ENCODE results near the gene ARHGAP44.
"Not testable (repeated sequence)": the region's sequence is repeated elsewhere in the genome, so short reads cannot be mapped to it uniquely, and the experiment has no call there.

Gene ARHGAP44

DNA sequence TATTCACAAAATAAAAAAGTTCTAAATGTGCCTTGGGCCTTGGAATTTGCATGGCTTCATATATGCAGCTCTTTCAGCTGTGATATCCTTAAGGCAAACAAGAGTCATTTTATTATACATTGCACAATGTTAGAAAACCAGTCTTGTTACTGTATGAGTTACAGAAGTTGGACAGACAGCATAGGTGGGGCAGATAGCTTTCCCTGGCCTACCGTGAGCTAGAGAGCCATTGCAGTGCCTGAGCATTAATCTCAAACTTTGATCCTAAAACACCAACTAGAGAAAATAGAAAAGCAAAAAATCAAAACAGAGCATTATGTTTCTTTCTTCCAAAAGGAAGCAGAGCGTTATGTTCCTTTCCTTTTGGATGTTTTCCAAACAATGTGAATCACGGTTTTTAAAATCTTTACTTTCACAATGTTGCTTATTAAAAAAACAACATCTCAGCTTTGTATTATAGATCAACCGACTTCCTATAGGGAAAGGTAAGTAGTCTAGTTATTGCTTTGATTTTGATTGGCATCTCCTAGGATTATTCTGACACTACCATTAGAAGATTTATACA is 32.2 kb downstream of the ARHGAP44 start:
- no peak for DNase-seq

DNA sequence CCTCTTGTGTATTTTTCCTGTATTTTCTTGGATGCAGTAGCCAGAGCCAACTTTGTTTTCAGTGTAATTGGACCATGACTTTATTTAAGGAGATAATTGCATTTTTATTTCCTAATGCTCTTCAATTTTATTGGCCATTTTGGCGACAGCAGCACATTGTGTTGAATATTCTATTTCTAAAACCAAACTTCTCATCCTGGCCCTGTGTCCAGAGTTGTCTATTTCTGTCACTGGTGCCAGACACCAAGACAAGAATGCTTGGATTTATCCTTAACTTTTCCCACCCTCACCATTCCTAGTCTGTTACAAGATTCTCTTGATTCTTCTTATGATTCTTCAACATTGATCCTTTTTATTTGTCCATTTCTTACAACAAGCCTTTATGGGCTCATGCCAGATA is 37.1 kb downstream of the ARHGAP44 start:
- DNase-seq: no peak

DNA sequence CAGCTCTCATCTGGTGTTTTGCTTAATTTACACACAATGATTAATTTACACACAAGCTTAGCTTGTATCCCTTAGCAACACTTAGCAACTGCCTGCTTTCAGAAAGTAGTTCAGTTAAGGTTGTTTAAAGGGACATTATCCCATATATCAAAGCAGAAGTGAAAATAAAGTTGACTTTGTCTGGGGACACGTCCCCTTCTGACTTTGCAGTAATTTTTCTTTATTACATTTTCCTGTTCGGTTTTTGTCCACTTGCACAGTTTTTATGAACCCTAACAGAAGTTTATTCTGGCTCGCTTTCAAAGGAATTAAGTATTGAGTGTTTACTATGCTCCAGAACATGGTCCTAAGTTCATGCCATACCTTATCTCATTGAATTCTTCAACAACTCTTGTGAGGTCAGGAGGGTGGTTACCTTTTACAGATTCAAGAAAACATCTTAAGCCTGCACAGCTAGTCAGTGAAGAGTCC is 41.5 kb downstream of the ARHGAP44 start:
- DNase-seq: no peak

DNA sequence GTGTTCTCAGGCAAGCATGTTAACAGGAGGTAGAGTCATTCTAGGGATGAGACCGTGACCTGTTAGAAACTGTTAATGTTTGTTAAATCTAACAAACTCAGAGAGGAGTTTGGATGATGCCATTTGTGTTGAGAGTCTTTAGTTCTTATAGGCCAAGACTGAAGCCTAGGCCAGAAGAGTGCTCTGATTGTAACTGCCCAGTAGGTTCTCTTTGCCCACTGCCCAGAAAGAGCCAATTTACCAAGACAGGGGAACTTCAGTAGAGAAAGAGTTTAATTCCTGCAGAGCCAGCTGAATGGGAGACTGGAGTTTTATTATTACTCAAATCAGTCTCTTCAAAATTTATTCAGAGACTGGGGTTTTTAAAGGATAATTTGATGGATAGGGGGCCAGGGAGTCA is 42.5 kb downstream of the ARHGAP44 start:
- no peak for DNase-seq

DNA sequence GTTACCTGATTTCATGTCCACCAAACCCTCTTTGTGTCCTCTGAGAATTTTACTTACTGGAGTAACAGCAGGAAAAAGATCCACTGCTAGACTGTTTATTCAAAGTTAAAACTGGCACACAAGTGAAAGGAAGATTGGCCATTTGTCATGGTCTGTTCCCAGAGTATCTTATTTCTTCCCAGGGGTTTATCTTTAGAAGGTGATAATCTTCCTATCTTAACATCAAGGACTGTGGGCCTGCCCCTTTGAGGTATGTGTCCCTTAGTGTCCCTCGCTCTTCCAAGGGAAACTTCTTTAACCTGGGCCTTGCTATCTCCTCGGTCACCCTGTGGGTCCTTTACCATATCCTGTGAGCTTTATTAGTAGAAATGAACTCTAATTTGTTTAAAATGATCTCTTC is 49.7 kb downstream of the ARHGAP44 start:
- DNase-seq: no peak

DNA sequence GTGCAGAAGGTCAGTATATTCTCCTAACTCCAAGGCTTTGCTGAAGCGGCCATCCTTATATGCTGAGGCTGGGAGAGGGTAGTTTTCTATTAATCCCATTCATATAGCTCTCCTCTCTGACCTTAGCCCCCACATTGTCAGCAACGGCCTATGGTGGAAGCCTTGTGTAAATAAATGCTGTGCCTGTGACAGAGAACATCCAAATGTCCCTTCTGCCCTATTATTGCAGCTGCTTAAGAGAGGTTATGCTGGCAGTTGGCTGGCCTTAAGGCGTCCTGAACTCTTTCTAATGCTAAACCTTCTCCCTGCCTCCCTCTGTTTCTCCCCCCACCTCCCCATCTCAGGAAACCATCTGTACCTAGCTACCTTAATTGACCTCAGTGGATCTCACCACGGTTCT is 53.6 kb downstream of the ARHGAP44 start:
- no peak for DNase-seq

DNA sequence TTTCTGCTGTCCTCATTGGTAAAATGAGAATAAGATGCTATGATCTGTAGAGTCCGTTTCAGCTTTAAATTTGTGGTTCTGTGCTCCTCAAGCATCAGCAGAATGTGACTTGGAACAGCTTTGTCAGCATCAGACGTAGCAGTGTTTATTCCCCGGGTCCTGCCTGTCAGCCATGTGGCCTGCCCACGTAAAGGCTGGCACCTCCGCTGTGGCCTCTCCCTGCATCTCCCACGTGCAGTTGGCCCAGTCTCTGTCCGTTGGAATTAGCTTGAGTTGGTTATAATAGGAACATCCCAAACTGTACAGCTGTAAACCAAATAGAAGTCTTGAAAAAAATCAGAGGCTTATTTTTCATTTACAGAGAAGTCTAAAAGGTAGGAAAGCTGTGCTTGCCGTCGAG is 61.7 kb downstream of the ARHGAP44 start:
- no peak for DNase-seq

DNA sequence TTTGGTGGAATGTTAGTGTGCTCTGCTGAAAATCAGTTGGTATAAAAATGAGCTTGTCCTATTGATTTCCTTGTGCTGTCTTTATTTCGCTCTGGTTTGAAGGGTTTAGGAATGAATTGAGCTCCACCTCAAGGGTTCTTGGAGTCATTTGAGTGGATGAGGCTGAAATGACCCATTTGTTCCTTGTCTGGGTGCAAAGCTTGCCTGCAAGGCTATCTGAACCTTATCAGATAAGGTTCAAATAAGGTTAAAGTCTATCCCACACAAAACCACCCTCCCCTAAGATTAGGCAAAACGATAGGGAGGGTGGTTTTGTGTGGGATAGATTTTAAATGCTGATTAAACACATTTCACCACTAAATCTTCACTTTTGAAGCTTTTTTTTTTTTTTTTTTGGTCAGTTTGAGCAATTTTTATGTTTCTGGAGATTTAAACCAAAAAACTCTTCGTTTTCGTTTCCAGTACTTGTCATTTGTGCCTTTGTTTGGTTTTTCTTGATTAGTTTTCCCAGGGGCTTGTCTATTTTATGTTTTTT is 62.7 kb downstream of the ARHGAP44 start:
- no peak for DNase-seq

DNA sequence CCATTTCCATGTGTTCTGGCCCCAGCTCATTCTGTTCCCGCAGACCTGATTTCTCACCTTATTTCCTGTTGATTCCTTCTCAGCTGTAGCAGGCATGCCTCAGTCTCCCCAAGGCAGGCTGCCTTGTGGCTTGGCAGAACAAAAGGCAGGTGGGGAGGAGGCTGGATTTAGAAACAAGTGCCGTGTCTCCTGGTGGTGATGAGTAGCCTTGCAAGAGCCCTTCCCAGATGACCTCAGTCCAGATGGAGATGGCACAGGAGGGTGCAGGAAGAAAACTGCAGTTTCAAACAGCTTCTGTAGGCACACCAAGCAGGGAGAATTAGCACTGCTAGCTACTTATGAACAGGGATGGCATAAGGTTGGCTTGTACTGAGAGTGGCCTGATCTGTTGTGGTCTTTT is 64.6 kb downstream of the ARHGAP44 start:
- DNase-seq: no peak

DNA sequence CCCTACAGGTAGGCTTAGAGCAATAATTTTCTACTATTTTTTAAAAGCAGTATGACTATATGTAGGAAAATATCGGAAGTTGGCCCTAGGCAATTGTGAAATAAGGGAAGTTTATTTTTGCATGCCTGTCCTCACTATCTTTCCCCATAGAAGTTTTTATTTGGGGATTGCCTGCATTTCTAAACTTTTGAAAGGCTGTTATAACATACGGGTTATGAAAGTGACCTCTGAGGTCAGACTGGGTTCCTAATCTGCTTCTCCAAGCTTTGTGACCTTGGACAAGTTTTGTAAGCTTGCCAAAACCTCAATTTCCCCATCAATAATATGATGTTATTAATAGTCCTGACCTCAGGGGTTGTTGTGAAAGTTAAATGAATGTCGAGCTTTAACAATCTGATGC is 67.1 kb downstream of the ARHGAP44 start:
- no peak for DNase-seq

DNA sequence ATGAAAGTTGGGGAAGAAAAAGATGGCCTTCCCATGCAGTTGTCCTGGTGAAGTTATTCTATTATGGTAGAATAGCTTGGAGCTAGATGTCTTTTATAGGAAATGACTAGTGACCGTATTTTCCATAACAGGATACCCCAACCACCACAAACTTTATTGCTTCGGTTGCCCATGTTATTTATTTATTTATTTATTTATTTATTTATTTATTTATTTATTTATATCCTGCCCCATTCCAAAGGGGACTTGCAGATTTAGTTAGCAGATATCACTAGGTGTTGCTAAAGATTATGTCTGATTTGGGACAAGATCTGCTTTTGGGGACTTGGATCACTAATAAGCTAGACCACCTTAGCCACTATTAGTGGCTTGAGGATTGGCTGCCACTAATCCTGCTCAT is 68.3 kb downstream of the ARHGAP44 start:
- DNase-seq: no peak

DNA sequence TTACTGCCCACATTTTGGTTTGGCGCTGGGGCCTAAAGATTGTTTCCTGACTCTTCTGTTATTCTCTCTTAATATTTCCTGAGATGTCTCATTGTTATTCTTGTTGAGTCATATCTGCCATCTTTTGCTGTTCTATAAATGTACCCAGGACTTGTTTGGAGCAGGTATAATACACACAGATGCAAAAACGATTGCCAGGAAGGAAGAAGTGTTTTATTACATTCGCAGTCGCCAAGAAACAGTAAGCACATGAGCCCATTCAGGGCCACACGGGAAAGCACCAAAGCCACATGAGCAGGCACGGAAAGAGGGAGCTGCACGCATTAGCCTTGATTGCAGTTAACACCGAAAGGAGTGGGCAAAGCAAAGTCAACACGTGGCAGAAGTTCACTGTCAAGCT is 70.2 kb downstream of the ARHGAP44 start:
- no peak for DNase-seq

DNA sequence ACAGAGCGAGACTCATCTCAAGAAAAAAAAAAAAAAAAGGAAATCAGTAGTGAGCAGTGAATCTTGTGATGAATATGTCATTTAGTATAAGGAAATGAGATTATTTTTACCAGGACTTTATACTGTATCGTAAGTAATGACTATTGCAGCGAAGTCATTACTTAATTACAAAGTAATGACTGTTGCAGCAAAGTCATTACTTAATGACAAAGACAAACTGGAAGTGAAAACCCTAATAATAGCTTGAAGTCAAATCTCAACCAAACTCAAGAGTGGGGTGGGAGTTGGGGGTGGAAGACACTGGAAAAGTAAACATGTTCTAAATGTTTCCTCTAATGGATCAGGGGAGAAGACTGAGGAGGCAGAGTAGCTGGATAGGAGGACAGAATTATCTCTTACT is 76.5 kb downstream of the ARHGAP44 start:
- DNase-seq: no peak

DNA sequence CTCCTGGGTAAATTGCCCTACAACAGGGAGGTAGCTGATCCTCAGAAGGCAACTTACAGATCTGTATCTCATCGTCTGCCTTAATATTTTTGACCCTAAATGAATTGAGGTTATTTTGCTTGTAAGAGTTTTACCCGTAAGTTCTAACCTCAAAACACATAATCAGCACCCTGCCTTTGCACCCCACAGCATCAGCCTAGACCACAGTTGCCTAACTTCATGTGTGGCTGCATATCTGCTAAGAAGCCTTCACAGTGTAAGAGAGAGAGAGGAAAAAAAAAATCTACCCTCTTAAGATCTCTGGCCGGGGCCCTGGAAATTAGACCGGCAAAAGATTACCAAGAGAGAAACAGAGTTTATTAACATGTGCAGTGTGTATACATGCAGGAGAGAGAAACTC is 76.9 kb downstream of the ARHGAP44 start:
- no peak for DNase-seq

DNA sequence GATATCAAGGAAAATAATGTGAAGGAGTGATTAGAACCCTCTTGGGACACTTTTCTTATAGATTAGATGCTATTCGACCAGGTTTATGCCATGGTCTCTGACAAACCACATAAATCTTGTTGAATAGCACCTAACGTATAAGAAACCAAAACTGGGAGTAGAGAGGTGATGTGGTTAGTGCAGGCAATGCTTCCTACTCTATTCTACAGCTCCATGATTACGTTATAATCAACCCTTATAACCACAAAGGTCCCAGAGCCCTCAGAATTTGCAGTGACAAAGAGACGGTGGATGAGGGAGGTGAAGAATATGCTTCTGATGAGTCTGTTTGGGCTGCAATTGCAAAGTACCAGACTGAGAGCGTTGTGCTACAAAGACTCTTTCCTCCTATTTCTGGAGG is 78.4 kb downstream of the ARHGAP44 start:
- no peak for DNase-seq

DNA sequence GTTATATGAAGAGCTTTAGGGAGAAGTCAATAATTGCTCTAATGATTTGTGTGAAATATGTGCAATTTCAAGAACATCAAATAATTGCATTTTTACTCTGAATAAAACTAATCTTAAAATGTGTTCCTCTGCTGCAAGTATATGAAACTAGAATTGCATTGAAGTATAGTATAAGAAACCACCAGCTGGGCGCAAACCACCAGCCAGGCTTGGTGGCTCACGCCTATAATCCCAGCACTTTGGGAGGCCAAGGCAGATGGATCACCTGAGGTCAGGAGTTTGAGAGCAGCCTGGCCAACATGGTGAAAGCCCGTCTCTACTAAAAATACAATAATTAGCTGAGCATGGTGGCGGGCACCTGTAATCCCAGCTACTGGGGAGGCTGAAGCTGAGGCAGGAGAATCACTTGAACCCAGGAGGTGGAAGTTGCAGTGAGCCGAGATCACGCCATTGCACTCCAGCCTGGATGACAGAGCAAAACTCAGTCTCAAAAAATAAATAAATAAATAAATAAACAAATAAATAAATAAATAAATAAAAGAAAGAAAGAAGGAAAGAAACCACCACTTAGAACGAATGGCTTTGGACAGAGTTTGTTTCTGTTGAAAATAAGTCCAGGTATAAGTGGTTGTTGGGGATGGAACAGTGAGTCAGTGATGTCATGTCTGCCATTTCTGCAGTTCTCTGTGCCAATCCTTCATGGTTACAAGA is 84.3 kb downstream of the ARHGAP44 start:
- DNase-seq: not testable (repeated sequence)

DNA sequence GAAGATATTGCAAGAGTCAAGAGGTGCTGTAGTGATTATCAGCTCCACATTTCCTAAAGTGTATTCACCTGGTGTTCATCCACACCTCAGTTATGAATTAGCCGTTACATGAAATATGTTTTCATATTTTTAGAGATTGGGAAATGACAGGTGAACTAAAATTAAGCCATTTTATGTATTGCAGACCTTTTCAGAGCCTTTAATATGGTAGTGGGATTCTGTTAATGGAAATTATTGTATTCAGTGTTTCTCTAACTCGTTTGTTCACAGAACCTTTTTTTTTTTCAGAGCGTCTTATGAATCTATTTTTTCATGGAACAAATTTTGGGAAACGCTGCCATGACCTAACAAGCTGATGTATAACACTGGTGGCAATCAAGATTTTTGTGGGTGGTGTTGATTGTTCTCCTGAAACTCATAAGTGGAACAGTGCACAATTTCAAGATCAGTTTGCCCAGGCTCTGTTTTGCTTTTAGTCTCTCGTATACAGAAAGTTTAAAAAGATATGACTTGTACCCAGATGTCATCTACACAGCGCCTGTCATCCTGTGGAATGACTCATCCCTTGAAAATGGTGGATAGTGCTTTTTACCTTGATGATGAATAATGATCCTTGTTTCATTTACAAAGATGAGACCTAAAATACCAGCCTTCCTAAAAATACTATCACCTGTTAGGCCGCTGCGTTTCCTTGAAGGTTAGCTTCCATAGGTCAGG is 88.8 kb downstream of the ARHGAP44 start:
- no peak for DNase-seq

DNA sequence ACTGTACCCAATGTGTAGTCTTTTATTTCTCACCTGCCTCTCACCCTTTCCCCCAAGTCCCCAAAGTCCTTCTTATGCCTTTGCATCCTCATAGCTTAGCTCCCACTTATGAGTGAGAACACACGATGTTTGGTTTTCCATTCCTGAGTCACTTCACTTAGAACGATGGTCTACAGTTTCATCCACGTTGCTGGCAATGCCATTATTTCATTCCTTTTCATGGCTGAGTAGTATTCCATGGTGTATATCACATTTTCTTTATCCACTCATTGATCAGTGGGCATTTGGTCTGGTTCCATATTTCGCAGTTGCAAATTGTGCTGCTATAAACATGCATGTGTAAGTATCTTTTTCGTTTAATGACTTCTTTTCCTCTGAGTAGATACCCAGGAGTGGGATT is 89.8 kb downstream of the ARHGAP44 start:
- not testable (repeated sequence) for DNase-seq

DNA sequence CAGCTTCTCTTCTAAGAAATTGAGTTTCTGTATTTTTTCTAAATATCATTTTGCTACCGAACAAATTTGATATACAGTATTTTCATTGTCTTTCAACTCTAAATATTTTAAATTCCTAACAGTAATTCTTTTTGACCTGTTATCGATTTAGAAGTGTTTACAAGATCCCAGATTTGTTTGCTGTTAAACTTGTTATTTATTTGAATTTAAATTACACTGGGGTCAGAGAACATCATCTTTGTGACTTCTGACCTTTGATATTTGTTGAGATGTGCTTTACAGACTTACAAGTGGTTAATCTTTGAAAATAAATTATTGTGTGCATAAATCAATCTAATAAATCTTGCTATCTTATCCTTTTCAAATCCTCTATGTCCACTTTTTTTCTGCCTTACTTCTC is 94.2 kb downstream of the ARHGAP44 start:
- DNase-seq: no peak

DNA sequence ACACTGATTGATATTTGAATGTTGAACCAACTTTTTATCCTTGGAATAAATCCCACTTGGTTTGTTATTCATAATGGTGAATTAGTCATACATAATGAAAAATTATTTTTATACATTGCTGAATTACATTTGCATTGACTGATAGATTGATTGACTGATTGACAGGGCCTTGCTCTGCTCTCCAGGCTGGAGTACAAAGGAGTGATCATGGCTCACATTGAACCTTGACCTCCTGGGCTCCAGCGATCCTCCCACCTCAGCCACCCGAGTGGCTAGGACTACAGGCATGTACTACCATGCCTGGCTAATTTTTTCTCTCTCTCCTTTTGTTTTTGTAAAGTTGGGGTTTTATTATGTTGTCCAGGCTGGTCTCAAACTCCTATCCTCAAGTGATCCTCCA is 97.8 kb downstream of the ARHGAP44 start:
- DNase-seq: no peak

DNA sequence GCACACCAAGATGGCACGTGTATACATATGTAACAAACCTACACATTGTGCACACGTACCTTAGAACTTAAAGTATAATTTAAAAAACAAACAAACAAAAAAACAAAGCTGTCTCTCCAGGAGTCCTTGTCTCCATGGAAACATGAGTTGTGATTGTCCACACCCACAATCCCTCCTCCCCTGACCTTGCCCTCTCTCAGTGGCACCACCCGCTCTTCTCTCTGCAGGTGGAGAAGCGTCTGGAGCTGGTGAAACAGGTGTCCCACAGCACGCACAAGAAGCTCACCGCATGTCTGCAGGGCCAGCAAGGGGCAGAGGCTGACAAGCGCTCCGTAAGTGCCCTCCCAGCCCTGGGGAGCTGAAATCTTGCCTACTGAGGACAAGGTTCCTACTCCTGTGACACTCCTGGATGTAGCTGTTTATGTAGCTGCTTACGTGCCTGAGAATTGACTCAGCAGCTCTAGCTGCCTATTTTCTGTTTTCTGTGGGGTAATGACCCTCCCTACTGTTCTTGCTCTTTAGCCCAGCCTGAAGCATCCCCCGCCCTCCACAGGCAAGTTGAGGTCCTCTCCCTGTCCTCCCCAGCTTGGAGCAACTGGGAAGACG is 107.0 kb downstream of the ARHGAP44 start:
- no peak for DNase-seq

DNA sequence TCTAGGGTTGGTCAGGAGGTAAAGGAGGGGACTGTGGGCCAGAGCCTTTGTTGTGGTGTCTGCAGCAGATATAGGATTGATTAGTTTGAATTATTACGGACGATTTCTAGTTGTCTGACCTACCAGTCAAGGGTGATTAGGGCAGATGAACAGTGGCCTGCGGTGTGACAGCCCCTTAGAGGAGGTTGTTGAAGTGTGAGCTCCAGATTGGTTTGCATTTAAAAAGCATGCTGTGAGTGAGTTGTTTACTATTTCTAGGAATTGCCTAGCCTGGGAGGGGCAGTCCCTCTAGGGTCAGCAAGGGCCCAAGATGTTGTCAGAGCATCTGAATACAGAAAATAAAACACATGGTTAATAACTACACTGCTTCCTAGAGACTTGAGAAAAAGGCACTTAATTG is 108.8 kb downstream of the ARHGAP44 start:
- DNase-seq: no peak

DNA sequence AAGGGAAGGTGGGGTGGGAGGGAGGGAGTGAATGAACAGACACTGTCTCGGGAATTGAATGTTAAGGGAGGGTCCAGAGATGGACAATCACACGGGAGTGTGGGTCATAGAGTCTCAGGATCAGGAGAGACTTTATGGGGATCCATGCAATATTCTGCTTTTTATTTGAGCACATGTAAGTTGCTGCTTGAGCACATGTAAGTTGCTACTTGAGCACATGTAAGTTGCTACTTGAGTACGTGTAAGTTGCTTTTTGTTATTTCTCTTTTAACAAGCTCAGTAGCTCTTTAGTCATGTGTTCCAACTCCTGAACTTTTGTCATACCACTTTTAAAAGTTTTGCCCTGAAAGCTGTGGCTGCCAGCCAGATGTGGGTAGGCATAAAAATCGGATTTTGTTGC is 110.3 kb downstream of the ARHGAP44 start:
- DNase-seq: no peak

DNA sequence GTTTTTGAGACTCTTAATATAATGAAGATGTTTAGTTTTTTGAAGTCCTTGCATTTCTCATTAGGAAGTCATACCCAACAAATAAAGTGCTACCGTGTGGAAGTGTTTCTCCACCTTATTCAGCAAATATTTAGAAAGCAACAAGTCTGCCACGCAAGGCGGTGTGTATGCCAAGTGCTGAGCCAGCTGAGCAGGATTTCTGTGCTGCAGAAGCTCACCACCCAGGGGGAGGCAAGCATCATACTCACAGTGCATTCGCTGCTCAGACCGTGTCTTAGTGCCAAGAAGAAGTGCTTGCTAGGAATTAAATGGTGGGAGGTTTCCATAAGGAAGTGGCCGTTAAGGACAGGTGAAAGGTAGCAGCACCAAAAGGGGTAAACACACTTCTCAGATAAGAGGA is 111.2 kb downstream of the ARHGAP44 start:
- DNase-seq: no peak

Measured in left hindlimb (tissue), 1 donor.